AG10803 (cell line): ENCODE data around the gene DOK5.

ENCODE experiments used
- DNase-seq: peaks from one replicate; pipeline ENCODE4 v3.0.0; 2010; ENCODE audit warnings: low read depth
- H3K4me3 ChIP-seq: 2 replicates; pipeline ENCODE4 v1.5.1; 2011; ENCODE audit warnings: mild to moderate bottlenecking, low read length, control low read depth
- TF ChIP-seq, protein P1 (sequence below): conservative IDR thresholded peaks from 2 replicates; pipeline ENCODE4 v1.5.1; 2011; ENCODE audit warnings: mild to moderate bottlenecking, low read length, control low read depth, inconsistent platforms

DOK5 gene

DNA sequence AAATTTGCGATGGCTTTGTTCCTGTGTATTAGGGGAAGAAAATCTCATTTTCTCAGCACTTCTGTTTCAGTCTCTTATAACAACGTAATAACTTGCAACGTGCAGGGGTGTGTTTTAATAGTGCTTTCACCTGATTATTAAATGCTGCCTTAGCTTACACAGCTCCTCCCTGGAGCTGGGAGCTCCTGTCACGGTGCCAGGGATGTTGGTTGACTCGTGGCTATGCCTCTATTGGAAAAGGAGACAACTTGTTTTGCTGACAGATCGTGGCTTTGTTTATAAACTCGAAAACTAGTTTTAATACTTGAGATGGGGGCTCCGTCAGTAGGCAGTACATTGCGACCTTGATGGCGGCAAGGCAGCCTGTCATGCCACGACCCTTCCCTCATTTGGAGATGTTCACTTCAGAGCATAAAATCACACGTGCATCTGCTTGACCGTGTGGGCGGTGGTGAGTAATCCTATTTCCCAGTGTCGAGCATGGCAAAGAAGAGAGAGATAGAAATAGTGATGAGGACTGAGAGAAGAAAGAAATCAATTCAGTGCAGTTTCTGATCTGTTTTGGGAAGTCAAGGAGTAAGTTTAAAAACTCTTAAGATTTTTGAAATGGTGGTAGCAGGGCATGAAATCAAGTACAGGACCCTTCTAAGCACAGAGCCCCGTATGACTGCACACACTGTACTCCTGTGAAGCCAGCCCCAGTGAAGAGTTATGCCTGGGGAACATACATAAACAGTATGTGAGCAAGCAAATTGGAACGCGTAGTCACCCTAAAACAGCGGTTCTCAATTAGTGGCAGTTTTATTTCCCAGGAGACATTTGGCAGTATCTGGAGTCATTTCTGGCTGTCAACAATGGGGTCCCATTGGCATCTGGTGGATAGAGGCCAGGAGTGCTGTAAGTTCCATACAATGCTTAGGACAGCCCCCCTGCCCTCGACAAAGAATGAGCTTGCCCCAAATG lies 147.2 kb downstream of the DOK5 start:
- no peak overlapping the region for H3K4me3 ChIP-seq
- peak; percentile 17 for DNase-seq
- TF ChIP-seq, protein P1, sequence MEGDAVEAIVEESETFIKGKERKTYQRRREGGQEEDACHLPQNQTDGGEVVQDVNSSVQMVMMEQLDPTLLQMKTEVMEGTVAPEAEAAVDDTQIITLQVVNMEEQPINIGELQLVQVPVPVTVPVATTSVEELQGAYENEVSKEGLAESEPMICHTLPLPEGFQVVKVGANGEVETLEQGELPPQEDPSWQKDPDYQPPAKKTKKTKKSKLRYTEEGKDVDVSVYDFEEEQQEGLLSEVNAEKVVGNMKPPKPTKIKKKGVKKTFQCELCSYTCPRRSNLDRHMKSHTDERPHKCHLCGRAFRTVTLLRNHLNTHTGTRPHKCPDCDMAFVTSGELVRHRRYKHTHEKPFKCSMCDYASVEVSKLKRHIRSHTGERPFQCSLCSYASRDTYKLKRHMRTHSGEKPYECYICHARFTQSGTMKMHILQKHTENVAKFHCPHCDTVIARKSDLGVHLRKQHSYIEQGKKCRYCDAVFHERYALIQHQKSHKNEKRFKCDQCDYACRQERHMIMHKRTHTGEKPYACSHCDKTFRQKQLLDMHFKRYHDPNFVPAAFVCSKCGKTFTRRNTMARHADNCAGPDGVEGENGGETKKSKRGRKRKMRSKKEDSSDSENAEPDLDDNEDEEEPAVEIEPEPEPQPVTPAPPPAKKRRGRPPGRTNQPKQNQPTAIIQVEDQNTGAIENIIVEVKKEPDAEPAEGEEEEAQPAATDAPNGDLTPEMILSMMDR: no peak

DNA sequence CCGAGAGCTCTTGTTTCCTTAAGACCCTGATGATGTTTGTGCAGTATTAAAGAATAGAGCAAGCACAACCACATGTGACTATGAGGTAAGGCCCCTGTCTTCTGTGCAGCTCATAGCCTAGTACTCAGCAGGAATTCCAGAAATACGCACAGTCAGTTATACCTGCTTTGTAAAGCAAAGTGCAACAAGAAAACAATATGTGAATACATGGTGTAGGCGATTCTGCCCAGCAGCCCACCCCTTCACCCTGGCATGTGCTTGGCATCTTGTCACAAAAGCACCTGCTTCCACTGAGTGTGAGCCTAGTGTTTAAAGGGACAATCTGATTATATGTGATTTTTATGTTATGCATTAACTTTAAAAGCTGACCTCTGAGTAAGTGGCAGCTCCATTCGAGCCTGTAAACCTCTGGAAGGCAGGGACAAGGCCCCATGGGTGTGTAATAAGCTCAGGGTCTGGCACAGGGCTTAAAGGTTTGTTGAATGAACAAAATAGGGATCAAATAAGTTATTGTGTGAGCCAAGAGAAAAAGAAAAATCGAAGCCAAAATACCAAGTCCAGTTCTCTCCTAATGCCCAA lies 148.7 kb downstream of the DOK5 start:
- no peak for DNase-seq
- TF ChIP-seq, protein P1: no peak
- H3K4me3 ChIP-seq: no peak overlapping the region

DNA sequence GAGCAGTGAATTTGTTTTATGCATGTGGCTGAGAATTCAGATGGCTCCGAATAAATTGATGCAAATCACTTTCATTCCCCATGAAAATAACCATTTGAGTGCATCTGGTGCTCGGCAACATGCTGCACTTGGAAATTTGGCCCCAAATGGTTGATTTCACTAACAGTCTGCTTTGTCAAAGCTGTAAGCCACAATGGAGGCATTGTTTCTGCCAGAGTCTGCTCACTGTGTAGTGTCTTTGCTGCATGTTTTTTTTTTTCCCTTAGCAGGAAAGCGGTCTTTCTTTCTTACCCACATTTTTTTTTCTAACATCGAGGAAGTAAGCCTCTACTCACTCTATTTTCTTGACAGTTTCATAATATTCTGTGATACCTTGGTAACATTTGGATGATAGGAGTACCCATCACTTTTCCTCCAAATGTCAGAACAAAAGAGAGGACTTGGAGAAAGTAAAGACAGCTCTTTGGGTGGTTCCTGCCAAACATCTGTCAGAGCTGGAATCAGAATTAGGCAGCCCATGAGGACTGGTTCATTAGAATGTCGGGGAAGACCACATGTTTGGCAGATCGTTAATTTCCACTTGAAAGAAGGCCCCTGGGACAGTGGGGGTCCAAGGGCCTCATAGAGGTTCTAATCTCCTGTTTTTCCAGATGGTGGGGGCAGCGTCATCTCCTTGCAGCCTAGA lies 149.5 kb downstream of the DOK5 start:
- no peak for DNase-seq
- TF ChIP-seq, protein P1: no peak
- no peak overlapping the region for H3K4me3 ChIP-seq

DNA sequence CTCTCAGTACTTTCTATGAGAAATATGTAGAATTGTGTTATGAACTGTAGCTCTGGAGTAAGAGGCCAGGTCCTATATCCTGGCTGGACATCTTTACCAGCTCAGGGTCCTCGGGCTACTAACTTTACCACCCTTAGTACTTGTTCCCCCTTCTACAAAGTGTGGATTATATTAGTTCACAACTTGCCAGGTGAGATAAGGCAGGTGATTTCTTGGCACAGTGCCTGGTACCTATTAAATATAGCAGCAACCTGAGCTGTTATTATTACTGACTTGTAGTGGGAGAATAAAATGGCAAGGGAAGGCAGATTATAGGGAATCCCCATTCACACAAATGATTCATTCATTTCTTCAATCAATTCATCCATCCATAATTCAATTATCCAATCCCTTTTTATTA lies 150.1 kb downstream of the DOK5 start:
- TF ChIP-seq, protein P1: no peak
- no peak for DNase-seq
- H3K4me3 ChIP-seq: no peak overlapping the region

DNA sequence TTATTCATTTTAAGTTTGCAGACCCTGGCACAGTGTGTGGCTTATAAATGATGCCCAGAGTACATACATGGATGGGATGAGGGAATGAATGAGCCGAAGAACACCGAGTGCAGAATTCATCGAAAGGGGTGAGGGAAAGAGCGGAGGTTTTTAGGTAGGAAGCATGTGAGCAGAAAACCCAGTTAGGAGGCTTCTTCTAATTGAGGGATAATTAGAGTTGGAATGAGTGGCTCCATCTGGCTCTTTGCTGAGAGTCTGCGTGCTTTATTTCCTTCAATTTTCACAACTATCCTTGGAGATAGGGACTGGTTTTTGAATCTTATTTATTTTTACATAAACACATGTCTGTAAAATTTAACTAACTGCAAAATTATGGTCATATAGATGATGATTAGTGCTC lies 150.7 kb downstream of the DOK5 start:
- H3K4me3 ChIP-seq: no peak overlapping the region
- TF ChIP-seq, protein P1: no peak
- no peak for DNase-seq

DNA sequence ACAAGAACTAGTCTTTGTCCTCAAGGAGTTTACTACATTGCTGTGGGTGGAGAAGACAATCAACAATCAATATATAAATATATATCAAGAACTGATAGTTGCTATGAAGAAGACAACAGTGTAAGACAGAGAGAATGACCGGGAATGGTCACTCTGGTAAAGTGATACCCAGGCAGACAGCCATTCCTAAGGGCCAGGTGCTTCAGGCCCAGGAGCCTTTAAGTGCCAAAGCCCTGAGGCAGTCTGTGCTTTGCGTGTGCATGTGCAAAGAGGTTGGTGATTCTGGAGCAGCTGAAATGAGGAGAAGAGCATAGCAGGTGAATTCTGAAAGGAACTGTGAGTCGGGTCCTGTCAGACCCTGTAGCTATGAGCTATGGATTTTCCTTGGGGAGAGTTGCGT lies 154.2 kb downstream of the DOK5 start:
- TF ChIP-seq, protein P1: no peak
- H3K4me3 ChIP-seq: no peak overlapping the region
- no peak for DNase-seq
